ENCODE measurements around the gene ACSS1.

ACSS1 gene

DNA sequence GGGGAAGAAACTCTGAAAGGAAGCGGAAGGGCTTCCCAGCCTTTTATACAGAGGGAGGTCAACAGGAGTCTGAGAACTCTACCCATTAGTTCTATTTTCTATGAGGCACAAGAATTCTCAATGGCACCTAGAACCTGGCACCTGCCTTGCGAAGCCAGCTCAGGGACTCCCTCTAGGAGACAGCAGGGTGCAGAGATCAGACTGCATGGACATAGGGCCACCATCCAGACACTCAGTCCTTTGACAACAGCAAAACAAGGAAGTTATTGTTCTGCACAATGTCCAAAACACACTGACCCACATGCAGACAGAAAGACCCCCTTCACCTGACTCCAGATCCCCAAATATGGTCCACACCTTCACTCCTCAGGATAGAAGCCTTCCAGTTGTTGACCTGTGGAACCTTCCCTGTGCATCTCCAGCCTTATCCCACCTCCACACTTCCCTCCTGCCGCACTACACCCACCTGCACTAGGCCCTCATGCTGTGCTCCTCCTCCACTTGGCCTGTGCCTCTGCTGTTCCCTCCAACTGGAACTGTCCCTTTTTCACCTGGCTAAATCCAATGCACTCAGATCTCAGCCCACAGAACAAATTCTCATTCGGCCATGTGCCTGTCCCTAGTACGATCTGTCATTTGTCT, 27.8 kb downstream of the ACSS1 start:
- no peak for DNase-seq

DNA sequence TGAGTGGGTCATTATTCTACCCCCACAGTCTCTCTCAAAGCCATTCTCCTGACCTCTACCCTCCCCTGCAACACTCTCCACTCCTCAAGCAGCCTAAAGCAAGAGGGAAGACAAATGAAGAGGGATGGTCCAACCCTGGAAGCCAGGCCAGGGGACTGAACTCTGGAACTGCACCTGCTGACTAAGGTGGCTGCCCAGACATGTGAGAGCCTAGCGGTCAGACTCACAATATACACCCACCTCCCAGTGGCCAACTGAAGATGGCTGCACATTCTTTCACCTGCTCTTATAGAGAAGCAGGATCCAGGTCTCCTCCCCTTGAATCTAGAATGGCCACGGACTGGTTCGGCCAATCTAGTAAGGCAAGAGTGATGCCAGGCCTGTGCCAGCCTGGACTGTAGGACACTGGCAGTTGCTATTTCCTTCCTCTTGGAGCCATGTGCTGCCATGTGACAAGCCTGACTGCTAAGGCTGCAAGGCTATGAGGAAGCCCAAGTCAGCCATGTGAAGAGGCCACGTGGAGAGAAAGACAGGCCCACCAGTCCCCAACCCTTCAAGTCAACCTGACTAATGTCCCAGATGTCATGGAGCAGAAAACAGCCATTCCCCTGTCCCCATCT, 31.8 kb downstream of the ACSS1 start:
- DNase-seq, result no peak

- DNase-seq, result no peak
Measured at GRCh38 chr20:25025091-25025861, 32.7 kb downstream of the ACSS1 start.

DNA sequence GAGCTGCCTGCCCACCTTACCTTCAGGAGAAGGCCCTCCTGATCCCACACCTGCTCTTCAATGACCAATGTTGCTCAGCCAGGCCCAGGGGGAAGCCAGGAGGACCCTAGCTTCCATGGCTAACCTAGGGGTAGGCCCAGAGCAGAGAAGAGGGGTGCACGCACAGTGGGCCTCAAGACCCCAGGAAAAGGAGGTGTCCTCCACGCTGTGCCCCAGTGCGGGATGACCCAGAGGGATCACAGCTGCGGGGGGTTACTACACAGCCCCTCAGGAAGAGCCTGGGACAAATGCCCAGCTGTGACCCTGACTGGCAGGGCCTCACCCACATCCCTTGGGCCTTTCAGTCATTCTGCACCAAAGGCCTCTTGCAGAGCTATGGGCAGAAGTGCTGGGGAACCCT, 33.8 kb downstream of the ACSS1 start:
- DNase-seq, result no peak

DNA sequence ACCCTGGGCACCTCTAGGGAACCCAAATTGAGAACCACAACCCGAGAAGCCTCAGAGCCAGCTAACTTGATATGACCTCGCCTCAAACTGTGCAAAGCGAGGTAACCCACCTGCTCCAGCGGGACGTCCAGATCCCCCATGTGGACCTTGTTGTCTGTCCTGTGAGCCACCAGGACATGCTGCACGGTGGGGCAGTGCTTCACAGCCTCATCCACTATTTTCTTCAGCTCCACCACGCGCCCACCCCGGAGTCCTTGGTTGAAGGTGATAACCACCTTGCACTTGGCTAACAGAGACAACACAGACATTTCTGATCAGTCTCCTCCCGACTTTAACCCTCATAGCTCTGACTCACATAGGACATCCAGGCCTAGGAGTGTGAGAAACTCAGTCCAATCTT, 34.6 kb downstream of the ACSS1 start:
- no peak for DNase-seq

GRCh38 chr20:25022680-25023079, 35.3 kb downstream of the ACSS1 start:
- DNase-seq, result no peak

DNA sequence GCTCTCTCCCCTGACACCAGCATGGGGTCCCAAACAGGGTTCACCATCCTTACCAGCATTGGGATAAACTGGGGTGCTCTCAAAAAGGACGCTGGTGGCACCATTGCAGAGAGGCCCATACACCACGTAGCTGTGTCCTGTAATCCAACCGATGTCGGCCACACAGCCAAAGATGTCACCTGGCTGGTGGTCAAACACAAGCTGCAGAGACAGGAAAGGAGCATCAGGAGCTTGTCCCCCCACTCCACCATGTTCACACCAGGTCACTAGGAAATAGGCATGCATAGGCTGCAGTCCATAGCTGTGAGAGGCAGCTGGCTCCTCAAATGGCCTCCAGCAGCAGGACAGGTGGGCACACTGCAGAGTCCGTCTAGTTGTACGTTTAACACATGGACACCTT, 36.6 kb downstream of the ACSS1 start:
- DNase-seq, result no peak

DNA sequence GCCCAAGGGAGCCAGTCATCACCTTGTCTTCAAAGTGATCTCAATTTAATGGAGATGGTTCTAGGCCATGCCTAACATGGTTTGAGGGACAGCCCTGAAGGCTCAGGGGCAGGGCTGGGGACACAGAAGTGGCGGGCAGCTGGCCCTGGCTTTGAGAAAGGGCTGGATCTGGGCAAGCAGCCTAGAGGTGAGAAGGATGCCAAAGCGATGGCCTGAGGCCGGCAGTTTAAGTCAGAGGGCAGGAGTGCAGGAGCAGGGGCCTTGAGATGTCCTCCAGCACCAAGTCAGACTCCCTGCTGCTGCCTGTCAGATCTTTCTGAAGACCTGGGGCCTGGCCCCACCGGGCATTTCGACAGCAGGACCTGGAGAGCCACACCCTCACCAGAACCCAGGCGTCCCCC, 37.0 kb downstream of the ACSS1 start:
- DNase-seq, result no peak

GRCh38 chr20:25020345-25020744, 37.6 kb downstream of the ACSS1 start:
- DNase-seq, result no peak

DNA sequence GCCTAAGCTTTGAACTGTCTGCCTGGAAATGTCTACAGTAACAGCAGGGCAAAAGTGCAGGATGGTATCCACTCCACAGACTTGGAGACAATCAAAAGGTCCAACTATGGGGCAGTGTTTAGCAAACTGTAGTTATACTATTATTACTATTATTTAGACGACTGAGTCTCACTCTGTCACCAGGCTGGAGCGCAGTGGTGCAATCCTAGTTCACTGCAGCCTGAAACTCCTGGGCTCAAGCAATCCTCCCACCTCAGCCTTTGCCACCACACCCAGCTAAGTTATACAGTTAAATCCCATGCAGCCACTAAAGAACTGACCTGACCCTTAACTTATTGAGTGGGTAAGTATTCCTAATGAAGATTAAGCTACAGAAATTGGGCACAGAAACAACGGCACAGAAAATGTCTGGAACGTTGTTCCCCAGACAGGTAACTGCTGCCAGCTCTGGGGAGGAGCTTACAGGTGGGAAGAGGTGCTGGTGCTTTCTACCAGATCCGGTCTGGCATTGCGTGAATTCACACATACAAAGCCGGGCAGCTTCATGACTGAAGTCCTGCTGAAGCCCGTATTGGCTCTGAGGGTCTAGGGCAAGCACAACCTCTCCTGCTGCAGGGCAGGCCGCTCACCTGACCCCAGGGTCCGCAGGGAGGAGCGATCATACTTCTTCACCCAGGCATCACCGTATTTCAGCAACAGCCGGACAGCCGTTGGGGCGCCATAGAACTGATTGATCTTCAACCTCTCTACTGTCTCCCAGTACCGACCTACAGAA, 38.4 kb downstream of the ACSS1 start:
- no peak for DNase-seq

GRCh38 chr20:25018841-25019240, 39.1 kb downstream of the ACSS1 start:
- DNase-seq, result no peak

DNA sequence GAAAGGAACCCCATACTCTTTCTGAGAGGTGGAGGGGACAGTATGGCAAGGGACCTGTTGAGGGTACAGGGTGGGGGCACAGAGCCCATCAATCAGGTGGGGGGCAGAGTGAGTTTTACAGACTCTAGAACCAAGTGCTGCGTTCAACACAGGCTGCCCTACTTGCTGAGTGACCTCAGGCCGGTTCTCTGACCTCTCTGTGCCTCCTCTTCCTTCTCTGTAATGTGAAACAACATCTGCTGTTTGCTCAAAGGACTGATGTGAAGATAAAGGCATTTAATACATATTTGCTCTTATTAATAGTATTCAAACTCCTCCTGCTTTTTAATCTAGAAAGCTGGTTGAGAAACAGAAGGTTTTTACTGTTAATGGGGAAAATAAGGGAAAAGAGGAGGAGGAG, 39.5 kb downstream of the ACSS1 start:
- no peak for DNase-seq

DNA sequence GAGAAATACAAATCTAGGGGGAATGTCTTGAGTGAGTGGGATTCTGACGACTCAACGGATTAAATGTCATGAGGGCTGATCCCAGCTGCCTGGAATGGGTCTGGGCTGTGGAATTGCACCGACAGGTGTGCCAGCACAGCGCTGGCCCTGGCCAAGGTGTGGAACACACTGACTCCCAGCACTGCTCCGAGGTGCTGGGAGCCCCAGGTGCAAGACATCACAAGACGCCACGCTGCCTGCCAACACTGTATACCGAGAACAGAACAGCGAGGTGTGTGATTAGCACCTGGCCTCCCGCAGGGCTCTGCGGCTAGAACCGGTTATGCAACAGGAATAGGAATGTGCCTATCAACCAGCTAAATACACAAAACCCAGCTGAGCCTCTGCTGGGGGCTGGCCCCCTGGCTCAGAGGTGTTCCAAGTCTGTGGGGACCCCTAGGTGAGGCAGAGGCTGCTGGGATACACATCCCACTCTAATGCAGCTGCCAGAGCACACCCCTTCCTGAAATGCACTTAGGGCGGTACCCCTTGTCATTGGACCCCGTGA, 40.6 kb downstream of the ACSS1 start:
- DNase-seq, result no peak

- DNase-seq, result no peak
Measured at GRCh38 chr20:25016471-25016870, 41.5 kb downstream of the ACSS1 start.

GRCh38 chr20:25015986-25016385, 42.0 kb downstream of the ACSS1 start:
- DNase-seq, result no peak

DNA sequence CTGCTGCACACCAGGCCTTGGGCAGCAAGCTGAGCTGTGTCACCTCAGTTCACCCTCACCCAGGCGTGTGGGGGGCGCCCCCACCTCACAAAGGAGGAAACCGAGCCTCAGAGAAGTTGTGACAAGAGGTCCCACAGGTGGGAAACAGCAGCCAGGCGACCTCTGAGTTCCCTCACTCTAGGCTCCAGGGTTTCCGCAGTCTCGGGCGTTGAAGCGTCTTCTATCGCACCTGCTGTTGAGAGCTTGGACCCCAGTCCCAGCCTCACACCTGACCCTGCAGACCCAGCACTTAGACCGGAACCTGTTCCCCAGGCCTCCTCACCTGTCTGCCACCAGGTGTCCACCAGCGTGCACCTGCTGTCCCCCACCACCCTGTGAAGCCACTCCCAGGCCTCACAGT, 43.1 kb downstream of the ACSS1 start:
- no peak for DNase-seq

DNA sequence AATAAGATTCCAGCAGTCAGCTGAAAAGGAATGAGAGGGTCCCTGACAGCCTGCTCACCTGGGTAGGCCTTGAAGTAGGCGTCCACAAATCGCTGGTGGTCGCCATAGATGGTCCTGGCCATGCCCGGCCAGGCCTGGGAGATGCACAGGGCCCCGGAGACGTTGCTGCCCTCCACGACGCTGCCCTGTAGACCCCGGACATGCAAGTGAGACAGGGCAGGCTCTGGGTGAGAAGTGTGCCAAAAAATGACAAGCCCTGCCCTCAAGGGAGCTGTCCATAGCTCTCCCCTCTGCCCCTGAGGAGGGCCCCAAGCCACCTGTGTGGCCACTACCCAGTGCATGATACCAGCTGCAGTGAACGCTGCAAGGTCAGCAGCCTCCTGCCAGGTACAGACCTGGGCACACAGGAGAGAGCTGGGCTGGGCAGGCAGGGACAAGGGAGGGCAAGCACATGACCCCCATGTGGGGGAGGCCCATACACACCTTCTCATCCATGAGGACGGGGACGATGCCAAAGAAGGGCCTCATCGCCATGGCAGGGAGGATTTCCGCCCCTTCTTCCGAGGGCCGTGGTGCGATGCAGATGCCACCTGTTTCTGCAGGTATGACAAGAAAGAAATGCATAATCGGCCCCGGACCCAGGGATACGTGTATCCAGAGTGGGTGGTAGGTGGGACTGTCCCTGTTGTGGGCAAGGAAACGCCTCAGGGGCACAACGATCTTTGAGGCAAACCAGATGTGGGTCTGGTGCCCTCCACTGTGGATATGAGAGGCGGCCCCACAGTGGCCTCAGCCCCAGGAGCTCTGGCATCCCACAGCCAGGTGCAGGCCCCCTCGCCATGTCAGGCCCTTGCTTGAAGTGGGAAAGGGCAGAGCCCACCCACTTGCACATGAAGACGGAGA, 44.2 kb downstream of the ACSS1 start:
- no peak for DNase-seq

DNA sequence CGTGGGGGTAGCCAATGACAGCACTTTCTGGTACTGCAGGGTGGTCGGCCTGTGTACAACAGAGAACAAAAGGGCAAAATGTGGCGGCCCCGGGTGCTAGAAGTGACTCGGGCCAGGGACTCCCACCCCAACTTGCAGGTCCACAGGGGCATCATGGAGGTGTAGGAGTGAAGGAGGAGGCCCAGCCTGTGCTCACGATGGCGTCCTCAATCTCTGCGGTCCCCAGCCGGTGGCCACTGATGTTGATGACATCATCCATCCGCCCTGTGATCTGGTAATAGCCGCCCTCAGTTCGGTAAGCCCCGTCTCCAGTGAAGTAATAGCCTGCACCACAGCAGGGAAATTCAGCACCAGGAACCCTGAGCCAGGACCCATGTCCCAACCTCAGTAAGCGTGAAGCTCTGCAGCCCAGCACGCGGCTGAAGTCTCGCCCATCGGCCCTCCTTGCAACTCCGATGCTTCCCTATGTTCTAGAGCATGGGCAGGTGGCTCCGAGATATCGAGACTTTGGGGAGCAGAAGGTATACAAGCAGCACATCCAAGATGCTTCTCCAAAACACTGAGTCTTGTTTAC, 45.2 kb downstream of the ACSS1 start:
- no peak for DNase-seq

DNA sequence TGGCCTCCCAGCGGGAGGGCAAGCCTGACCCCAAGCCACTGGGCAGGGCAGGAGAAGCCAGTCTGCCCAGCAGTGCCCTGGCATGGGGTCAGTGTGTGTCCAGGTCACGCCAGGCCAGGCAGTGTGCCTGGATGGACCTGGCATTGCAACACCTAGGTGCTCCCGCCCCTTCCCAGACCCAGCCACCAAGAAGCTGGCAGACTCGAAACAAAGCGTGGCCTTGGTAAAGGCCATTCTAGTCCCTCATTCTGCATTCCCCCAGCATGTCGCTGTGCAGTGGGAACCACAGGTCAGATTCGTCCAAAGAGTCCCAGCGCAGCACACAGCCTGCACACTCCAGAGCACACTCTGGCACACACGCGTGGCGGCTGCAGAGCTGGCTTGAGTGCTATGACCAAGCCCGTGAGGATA, 46.1 kb downstream of the ACSS1 start:
- no peak for DNase-seq

- DNase-seq, result no peak
Measured at GRCh38 chr20:25011261-25011660, 46.7 kb downstream of the ACSS1 start.

DNA sequence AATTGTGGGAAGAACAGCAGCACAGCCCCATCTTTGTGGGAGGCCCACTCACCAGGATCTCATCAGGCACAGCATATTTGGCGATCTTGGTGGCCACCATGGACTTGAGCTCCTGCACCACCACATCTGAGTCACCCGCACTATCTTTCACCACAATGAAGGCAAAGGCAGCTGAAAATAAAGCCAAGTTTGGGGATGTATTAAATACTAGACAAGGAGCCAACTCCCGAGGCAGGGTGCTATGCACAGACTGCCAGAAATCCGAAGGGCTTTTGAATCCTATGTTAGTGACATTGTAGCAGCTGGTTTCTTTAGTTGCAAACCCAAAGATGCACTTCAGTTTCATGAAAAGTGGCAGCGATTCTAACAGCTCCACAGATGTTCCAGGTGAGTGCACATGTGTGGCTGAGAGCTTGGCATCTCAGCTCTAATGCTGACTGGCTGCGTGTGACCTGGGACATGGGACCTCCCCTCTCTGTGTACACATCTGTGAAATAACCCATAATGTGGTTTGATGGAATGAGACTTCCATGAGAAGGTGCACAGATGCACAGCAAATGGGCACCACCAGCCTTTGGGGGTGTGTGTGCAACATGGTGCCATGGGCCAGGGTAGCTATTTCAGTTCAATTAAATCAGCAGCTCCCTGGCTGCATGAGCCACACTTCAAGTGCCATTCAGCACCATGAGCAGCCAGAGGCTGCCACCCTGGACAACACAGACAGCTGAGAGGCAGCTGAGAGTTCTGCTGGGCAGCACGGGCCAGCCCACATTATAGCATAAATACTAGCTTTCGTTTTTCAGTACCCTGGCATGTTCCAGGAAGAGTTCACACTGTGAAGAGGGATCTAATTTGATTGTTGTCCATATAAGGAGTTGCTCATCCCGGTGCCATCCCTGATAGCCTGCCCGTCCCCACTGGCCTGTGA, 48.5 kb downstream of the ACSS1 start:
- no peak for DNase-seq
